Esophagus squamous epithelium (tissue), 5 donors: ENCODE results near the gene TMCC3. TPM values are rescaled to one million over a fixed set of nuclear protein-coding genes. Genes with fewer than 3 reads are reported as not detected.

ENCODE experiments used
- DNase-seq: peaks from one replicate; lab custom pipeline; 2025; lab: John Stamatoyannopoulos, UW
- H3K27ac ChIP-seq, 4 donors: fragments of 200-600 bp; sonication (generic); one replicate each; pipeline ENCODE4 v1.5.1; 2016 to 2019; ENCODE audit warnings: mild to moderate bottlenecking in 1 of 4
- H3K27me3 ChIP-seq, 4 donors: fragments of 200-600 bp; sonication (generic); 1 replicate in 3 of 4; 2 replicates in 1 of 4; pipeline versions ENCODE4 v1.5.1 to v1.6.0; 2017 to 2021; ENCODE audit warnings: antibody characterized with exemption in 1 of 4
- H3K36me3 ChIP-seq, 3 donors: fragments of 200-600 bp; sonication (generic); one replicate each; pipeline ENCODE4 v1.5.1; 2016 to 2019
- H3K4me1 ChIP-seq, 3 donors: fragments of 200-600 bp; sonication (generic); one replicate each; pipeline ENCODE4 v1.5.1; 2017 to 2019
- H3K4me3 ChIP-seq, 4 donors: fragments of 200-600 bp; sonication (generic); 1 replicate in 3 of 4; 2 replicates in 1 of 4; pipeline ENCODE4 v1.5.1; 2016 to 2019; ENCODE audit warnings: mild to moderate bottlenecking in 2 of 4, moderate library complexity in 1 of 4
- H3K9me3 ChIP-seq, 3 donors: fragments of 200-600 bp; sonication (generic); one replicate each; pipeline ENCODE4 v1.5.1; 2016 to 2019
- POLR2A ChIP-seq, 4 donors: fragments of 450-650 bp; IDR thresholded peaks; one replicate each; pipeline ENCODE4 v1.6.1; 2017; ENCODE audit warnings: antibody characterized with exemption in 4 of 4, mild to moderate bottlenecking in 4 of 4, moderate library complexity in 3 of 4
- WGBS, 2 donors: methylation state at CpG; one replicate each; pipeline ENCODE4 v1.1.5; 2018; 5-methylcytosine and 5-hydroxymethylcytosine counted together
- intact Hi-C: fragments of 100-400 bp; cut with DNase I; formaldehyde crosslinking; loops from one replicate; pipeline ENCODE4 v1.15.0; 2022
- total RNA-seq, 4 donors: library from RNA; depleted of rRNA; stranded (reverse); fragments of >200 nt; gene quantifications; one replicate each; pipeline ENCODE4 v1.1.0, GENCODE V29; 2016
- TF ChIP-seq, protein P1 (sequence below), 6 experiments: fragments of 450-650 bp in 4 of 6; fragments of 200-600 bp in 2 of 6; sonication (generic) in 2 of 6; IDR thresholded peaks; one replicate each; pipeline ENCODE4 v1.5.1; 2016 to 2019; ENCODE audit warnings: antibody characterized with exemption in 6 of 6, mild to moderate bottlenecking in 4 of 6, moderate library complexity in 4 of 6
- donor health status: DM: yes; HTN: yes; CAD: no.

The TMCC3 gene
- total RNA-seq, 4 donors from 2014 or later = 6.8 to 14.2 (median 10.5) TPM

DNA sequence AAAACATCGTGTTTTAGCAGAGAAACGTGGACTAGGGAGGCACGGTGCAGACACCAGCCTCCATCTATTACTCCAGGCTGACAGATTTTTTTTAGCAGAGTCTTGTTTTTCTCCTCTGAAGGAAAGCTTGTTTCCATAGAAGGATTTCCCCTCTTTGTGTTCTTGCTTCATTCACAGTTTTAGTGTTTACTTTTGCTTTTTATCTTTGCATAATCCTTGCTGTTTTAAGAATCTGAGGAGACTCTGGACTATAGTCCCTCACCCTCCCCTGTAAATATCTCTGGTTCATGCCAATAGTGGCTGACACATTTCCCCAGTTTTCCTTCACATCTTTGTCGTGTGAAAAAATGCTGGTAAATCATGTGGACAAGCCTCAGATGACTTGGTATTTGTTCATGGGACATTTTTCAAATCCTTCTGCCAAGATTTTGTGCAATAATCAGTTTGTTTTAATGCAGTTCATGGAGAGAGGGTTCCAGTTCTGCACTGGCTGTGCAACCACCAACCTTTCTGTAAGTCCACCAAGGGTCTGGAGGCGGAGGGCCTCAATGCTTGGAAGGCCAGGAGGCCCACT lies 39.9 kb upstream of the TMCC3 start:
- H3K9me3 ChIP-seq = no peaks in the 10 kb centered on the region
- 15 to 26% methylated on average over 4 to 5 of the region's 5 CpGs for WGBS, 2 donors

DNA sequence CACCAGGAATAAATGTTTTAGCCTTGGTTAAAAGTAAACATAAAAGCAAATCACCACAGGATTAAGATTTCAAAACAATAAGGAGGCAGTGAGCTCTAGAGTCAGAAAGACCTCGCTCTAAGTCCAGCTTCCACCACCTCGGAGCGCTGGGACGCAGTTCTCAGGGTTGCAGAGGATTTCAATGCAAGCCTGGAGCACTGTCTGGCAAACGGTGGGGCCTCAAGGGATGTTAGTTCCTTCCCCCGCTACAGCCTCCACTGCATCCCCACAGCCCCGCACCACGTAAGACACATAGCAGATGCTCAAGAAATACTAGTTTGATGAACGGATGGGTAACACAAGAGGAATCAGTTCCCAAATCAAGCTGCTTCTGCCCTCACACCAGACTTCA lies 39.3 kb upstream of the TMCC3 start:
- 57 to 60% methylated on average over 9 of the region's 9 CpGs for WGBS, 2 donors
- no peak for TF ChIP-seq POLR2A (IDR thresholded peaks at IDR 0.05)
- TF ChIP-seq, protein P1, sequence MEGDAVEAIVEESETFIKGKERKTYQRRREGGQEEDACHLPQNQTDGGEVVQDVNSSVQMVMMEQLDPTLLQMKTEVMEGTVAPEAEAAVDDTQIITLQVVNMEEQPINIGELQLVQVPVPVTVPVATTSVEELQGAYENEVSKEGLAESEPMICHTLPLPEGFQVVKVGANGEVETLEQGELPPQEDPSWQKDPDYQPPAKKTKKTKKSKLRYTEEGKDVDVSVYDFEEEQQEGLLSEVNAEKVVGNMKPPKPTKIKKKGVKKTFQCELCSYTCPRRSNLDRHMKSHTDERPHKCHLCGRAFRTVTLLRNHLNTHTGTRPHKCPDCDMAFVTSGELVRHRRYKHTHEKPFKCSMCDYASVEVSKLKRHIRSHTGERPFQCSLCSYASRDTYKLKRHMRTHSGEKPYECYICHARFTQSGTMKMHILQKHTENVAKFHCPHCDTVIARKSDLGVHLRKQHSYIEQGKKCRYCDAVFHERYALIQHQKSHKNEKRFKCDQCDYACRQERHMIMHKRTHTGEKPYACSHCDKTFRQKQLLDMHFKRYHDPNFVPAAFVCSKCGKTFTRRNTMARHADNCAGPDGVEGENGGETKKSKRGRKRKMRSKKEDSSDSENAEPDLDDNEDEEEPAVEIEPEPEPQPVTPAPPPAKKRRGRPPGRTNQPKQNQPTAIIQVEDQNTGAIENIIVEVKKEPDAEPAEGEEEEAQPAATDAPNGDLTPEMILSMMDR (IDR thresholded peaks at IDR 0.05) = no peak
- no peaks in the 10 kb centered on the region for H3K9me3 ChIP-seq
- no peaks in the 10 kb centered on the region for H3K27me3 ChIP-seq
- no peak for DNase-seq
- peak overlapping the region; percentile 0 to 83 (median 65) for H3K27ac ChIP-seq
- peaks cover 10 to 35% (median 20%) of the 10 kb centered on the region in 3 donors for H3K4me1 ChIP-seq
- intact Hi-C loops = no loop called here
- H3K4me3 ChIP-seq = peak overlapping the region in 3 of 4 donors; percentile 5 to 49 (median 21)
- no peaks in the 10 kb centered on the region for H3K36me3 ChIP-seq

More for the DNA sequence above, 39.9 kb upstream of the TMCC3 start:
- DNase-seq = no peak
- Histone ChIP-seq H3K36me3 (no peaks in the 10 kb centered on the region), H3K4me3 (peak overlapping the region in 3 of 4 donors; percentile 5 to 49 (median 21)), H3K4me1 (peaks cover 10 to 35% (median 20%) of the 10 kb centered on the region in 3 donors), H3K27me3 (no peaks in the 10 kb centered on the region), H3K27ac (peak overlapping the region; percentile 0 to 83 (median 65))
- no peak for TF ChIP-seq POLR2A (IDR thresholded peaks at IDR 0.05)
- TF ChIP-seq, protein P1 (IDR thresholded peaks at IDR 0.05) = no peak
- intact Hi-C loops = no loop called here

DNA sequence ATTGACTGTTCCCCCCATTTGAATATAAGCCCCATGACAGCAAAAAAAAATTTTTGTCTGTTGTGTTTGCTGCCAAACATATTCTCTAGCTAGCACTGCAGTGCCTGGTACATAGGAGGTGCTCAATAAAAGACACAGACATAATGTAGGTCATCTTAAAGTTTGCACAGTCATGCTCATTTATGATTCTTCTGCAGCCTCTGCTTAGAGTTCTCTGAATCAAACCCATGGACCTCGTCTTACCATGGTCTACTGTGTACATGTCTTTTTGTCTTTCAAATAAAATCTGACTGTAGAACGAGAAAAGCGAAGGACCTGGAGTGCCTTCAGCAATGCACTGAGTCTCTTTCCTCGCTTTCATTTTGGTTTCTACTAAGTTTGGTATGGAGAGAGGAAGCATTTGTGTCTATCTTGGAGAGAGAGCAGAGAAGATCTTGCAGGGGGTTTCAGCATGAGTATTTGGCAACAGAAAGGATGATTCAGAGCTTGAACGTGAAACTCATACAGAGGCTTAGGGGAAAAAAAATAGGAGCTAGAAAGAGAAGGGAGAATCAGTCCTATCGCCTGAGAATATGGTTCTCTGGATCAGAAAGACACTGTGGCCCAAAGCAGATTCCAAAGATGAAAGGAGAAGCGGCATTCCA lies 38.8 kb upstream of the TMCC3 start:
- Histone ChIP-seq H3K4me1 (peaks cover 10 to 35% (median 20%) of the 10 kb centered on the region in 3 donors), H3K9me3 (no peaks in the 10 kb centered on the region), H3K27me3 (no peaks in the 10 kb centered on the region), H3K36me3 (no peaks in the 10 kb centered on the region), H3K4me3 (peak overlapping the region in 3 of 4 donors; percentile 5 to 49 (median 21)), H3K27ac (peak overlapping the region; percentile 0 to 83 (median 65))
- intact Hi-C loops = no loop called here
- TF ChIP-seq POLR2A (IDR thresholded peaks at IDR 0.05) = no peak
- TF ChIP-seq, protein P1 (IDR thresholded peaks at IDR 0.05) = no peak
- 40 to 59% methylated on average over 7 of the region's 7 CpGs for WGBS, 2 donors
- no peak for DNase-seq

DNA sequence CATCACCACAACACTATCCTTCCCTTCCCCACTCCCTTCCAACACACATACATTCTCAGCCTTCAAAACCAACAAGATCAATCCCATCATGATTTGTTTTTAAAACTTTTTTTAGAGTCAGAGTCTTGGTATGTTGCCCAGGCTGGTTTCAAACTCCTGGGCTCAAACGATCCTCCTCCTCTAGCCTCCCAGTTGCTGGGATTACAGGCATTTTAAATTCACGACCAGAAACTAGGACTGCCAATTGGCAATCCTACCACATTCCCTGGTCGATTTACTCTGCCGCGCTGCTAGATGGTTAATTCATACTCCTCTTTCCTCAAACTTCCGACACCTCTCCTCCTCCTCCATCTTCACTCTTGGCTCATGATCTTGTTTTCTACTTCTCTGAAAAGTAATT lies 37.5 kb upstream of the TMCC3 start:
- Histone ChIP-seq H3K27me3 (no peaks in the 10 kb centered on the region), H3K4me3 (no peak overlapping the region), H3K36me3 (no peaks in the 10 kb centered on the region), H3K4me1 (peaks cover 10 to 35% (median 20%) of the 10 kb centered on the region in 3 donors), H3K9me3 (no peaks in the 10 kb centered on the region), H3K27ac (peak overlapping the region in 3 of 4 donors; percentile 49 to 83 (median 79))
- 72 to 77% methylated on average over 6 of the region's 6 CpGs for WGBS, 2 donors
- no peak for DNase-seq
- TF ChIP-seq, protein P1 (IDR thresholded peaks at IDR 0.05) = no peak
- TF ChIP-seq POLR2A (IDR thresholded peaks at IDR 0.05) = no peak
- intact Hi-C loops = no loop called here
